Neural crest cell (in vitro differentiated cells): Measurements from ENCODE around the gene BPIFB1. TPM values are rescaled to one million over a fixed set of nuclear protein-coding genes. Genes with fewer than 3 reads are reported as not detected.

ENCODE experiments used
- DNase-seq: peaks from one replicate; pipeline ENCODE4 v3.0.0; 2021; ENCODE audit warnings: low read depth, mixed read lengths, low spot score
- H3K27ac Mint-ChIP-seq: one replicate; pipeline ENCODE4 v1.8.0; 2021; ENCODE audit warnings: mild to moderate bottlenecking, mixed read lengths; ENCODE audit not compliant: unreplicated experiment
- H3K27me3 Mint-ChIP-seq: 2 replicates; pipeline ENCODE4 v1.8.0; 2021; ENCODE audit warnings: low read depth, mild to moderate bottlenecking, mixed read lengths
- H3K36me3 Mint-ChIP-seq: 2 replicates; pipeline ENCODE4 v1.8.0; 2021; ENCODE audit warnings: low read depth, mild to moderate bottlenecking, mixed read lengths
- H3K4me1 Mint-ChIP-seq: 2 replicates; pipeline ENCODE4 v1.8.0; 2021; ENCODE audit warnings: mixed read lengths
- H3K4me3 Mint-ChIP-seq: one replicate; pipeline ENCODE4 v1.8.0; 2021; ENCODE audit warnings: mild to moderate bottlenecking, mixed read lengths
- H3K9me3 Mint-ChIP-seq: 2 replicates; pipeline ENCODE4 v1.8.0; 2021; ENCODE audit warnings: mixed read lengths
- CTCF ChIP-seq: fragments of 200-600 bp; sonication (generic); conservative IDR thresholded peaks from 2 replicates; pipeline ENCODE4 v1.5.0; 2021; ENCODE audit warnings: antibody characterized with exemption, mild to moderate bottlenecking
- total RNA-seq: library from RNA; stranded (reverse); gene quantifications from 2 replicates; pipeline ENCODE4 v1.2.1, GENCODE V29; 2021

BPIFB1 gene
- total RNA-seq, 1 donor from 2014 or later = not detected

- peaks cover 14% of the 10 kb centered on the region for H3K4me1 Mint-ChIP-seq
- no peaks in the 10 kb centered on the region for H3K36me3 Mint-ChIP-seq
- no peak for TF ChIP-seq CTCF
- peaks cover 6% of the 10 kb centered on the region for H3K9me3 Mint-ChIP-seq
- H3K27ac Mint-ChIP-seq = no peak overlapping the region
- H3K27me3 Mint-ChIP-seq = no peaks in the 10 kb centered on the region
- H3K4me3 Mint-ChIP-seq = no peak overlapping the region
- DNase-seq = no peak
These were observed 22.6 kb downstream of the BPIFB1 start for GRCh38 chr20:33305589-33306057.

- peaks cover 6% of the 10 kb centered on the region for H3K9me3 Mint-ChIP-seq
- H3K36me3 Mint-ChIP-seq = no peaks in the 10 kb centered on the region
- no peak overlapping the region for H3K27ac Mint-ChIP-seq
- no peak overlapping the region for H3K4me3 Mint-ChIP-seq
- no peak for TF ChIP-seq CTCF
- H3K4me1 Mint-ChIP-seq = peaks cover 14% of the 10 kb centered on the region
- H3K27me3 Mint-ChIP-seq = no peaks in the 10 kb centered on the region
- DNase-seq = no peak
These were observed 23.2 kb downstream of the BPIFB1 start for GRCh38 chr20:33306228-33306627.

GRCh38 chr20:33306807-33307206, 23.8 kb downstream of the BPIFB1 start:
- no peak for DNase-seq
- H3K27me3 Mint-ChIP-seq = no peaks in the 10 kb centered on the region

GRCh38 chr20:33308668-33309067, 25.7 kb downstream of the BPIFB1 start:
- Mint-ChIP-seq H3K27me3 (no peaks in the 10 kb centered on the region), H3K4me3 (no peak overlapping the region), H3K9me3 (peaks cover 6% of the 10 kb centered on the region), H3K27ac (no peak overlapping the region), H3K4me1 (peaks cover 22% of the 10 kb centered on the region), H3K36me3 (no peaks in the 10 kb centered on the region)
- TF ChIP-seq CTCF = no peak
- DNase-seq = no peak

More at GRCh38 chr20:33306807-33307206, 23.8 kb downstream of the BPIFB1 start:
- Mint-ChIP-seq H3K4me3 (no peak overlapping the region), H3K36me3 (no peaks in the 10 kb centered on the region), H3K9me3 (peaks cover 6% of the 10 kb centered on the region), H3K27ac (no peak overlapping the region), H3K4me1 (peaks cover 19% of the 10 kb centered on the region)
- no peak for TF ChIP-seq CTCF

- H3K27me3 Mint-ChIP-seq = no peaks in the 10 kb centered on the region
- H3K4me1 Mint-ChIP-seq = peaks cover 22% of the 10 kb centered on the region
These were observed 26.6 kb downstream of the BPIFB1 start for GRCh38 chr20:33309631-33310030.

More at GRCh38 chr20:33309631-33310030, 26.6 kb downstream of the BPIFB1 start:
- no peak overlapping the region for H3K4me3 Mint-ChIP-seq
- H3K9me3 Mint-ChIP-seq = peaks cover 6% of the 10 kb centered on the region
- no peaks in the 10 kb centered on the region for H3K36me3 Mint-ChIP-seq
- no peak for DNase-seq
- no peak for TF ChIP-seq CTCF
- no peak overlapping the region for H3K27ac Mint-ChIP-seq
